Measurements from ENCODE around the gene NFIA. TPM values are rescaled to one million over a fixed set of nuclear protein-coding genes. Genes with fewer than 3 reads are reported as not detected.

The NFIA gene
- total and polyA plus RNA-seq, 2 donors (not counting 1 experiment from before 2014, with no cell fraction given) = 5.4 to 11.0 TPM

GRCh38 chr1:61169045-61169444, 86.7 kb downstream of the NFIA start:
- Histone ChIP-seq H3K9me3 (ENCODE audit: control insufficient read depth, insufficient read depth, low read depth, low read length) (no peaks in the 10 kb centered on the region), H2AFZ (ENCODE audit: low read length) (no peak overlapping the region), H3K27me3 (ENCODE audit: control insufficient read depth, insufficient read depth, low read length) (no peaks in the 10 kb centered on the region), H3K27ac (ENCODE audit: insufficient read depth, low read length) (no peak overlapping the region), H3K4me1 (ENCODE audit: control insufficient read depth, extremely low read depth, insufficient read depth, low read length) (no peaks in the 10 kb centered on the region), H3K79me2 (ENCODE audit: control insufficient read depth, insufficient read depth, low read length) (no peaks in the 10 kb centered on the region), H3K4me3 (replicated peaks in 1 of 4; ENCODE audit: control extremely low read depth in 1 of 4, insufficient read depth in 1 of 4, low read depth in 3 of 4, low read length in 4 of 4) (no peak overlapping the region), H3K4me2 (ENCODE audit: extremely low read depth, insufficient read depth, low read length) (no peak overlapping the region), H3K36me3 (ENCODE audit: control insufficient read depth, insufficient read depth, low read length) (no peaks in the 10 kb centered on the region), H4K20me1 (ENCODE audit: control insufficient read depth, extremely low read depth, insufficient read depth, low read length) (no peaks in the 10 kb centered on the region), H3K9ac (ENCODE audit: insufficient read depth, low read length) (no peak overlapping the region)
- TF ChIP-seq CTCF (conservative IDR thresholded peaks at IDR 0.05 in 1 of 2, IDR thresholded peaks at IDR 0.05 in 1 of 2; ENCODE audit: low read depth in 1 of 2, low read length in 2 of 2) = no peak
- no peak for TF ChIP-seq EZH2 (IDR thresholded peaks at IDR 0.05; ENCODE audit: low read length, missing control alignments)
- no peak for DNase-seq (ENCODE audit: low read depth in 2 of 2)

GRCh38 chr1:61169634-61170033, 87.3 kb downstream of the NFIA start:
- no peaks in the 10 kb centered on the region for H3K4me1 ChIP-seq (ENCODE audit: control insufficient read depth, extremely low read depth, insufficient read depth, low read length)
- no peak overlapping the region for H3K27ac ChIP-seq (ENCODE audit: insufficient read depth, low read length)
- no peak overlapping the region for H2AFZ ChIP-seq (ENCODE audit: low read length)
- no peaks in the 10 kb centered on the region for H3K79me2 ChIP-seq (ENCODE audit: control insufficient read depth, insufficient read depth, low read length)
- no peaks in the 10 kb centered on the region for H3K27me3 ChIP-seq (ENCODE audit: control insufficient read depth, insufficient read depth, low read length)
- no peaks in the 10 kb centered on the region for H3K36me3 ChIP-seq (ENCODE audit: control insufficient read depth, insufficient read depth, low read length)
- H3K9ac ChIP-seq (ENCODE audit: insufficient read depth, low read length) = no peak overlapping the region
- H3K4me3 ChIP-seq (replicated peaks in 1 of 4; ENCODE audit: control extremely low read depth in 1 of 4, insufficient read depth in 1 of 4, low read depth in 3 of 4, low read length in 4 of 4) = no peak overlapping the region
- no peak for DNase-seq (ENCODE audit: low read depth in 2 of 2)
- TF ChIP-seq EZH2 (IDR thresholded peaks at IDR 0.05; ENCODE audit: low read length, missing control alignments) (no peak), CTCF (conservative IDR thresholded peaks at IDR 0.05 in 1 of 2, IDR thresholded peaks at IDR 0.05 in 1 of 2; ENCODE audit: low read depth in 1 of 2, low read length in 2 of 2) (no peak)
- no peaks in the 10 kb centered on the region for H4K20me1 ChIP-seq (ENCODE audit: control insufficient read depth, extremely low read depth, insufficient read depth, low read length)
- H3K9me3 ChIP-seq (ENCODE audit: control insufficient read depth, insufficient read depth, low read depth, low read length) = no peaks in the 10 kb centered on the region
- no peak overlapping the region for H3K4me2 ChIP-seq (ENCODE audit: extremely low read depth, insufficient read depth, low read length)

- Histone ChIP-seq H3K9ac (ENCODE audit: insufficient read depth, low read length) (no peak overlapping the region), H3K27ac (ENCODE audit: insufficient read depth, low read length) (no peak overlapping the region), H3K9me3 (ENCODE audit: control insufficient read depth, insufficient read depth, low read depth, low read length) (no peaks in the 10 kb centered on the region), H3K27me3 (ENCODE audit: control insufficient read depth, insufficient read depth, low read length) (no peaks in the 10 kb centered on the region), H3K4me2 (ENCODE audit: extremely low read depth, insufficient read depth, low read length) (no peak overlapping the region), H3K4me1 (ENCODE audit: control insufficient read depth, extremely low read depth, insufficient read depth, low read length) (no peaks in the 10 kb centered on the region), H3K36me3 (ENCODE audit: control insufficient read depth, insufficient read depth, low read length) (no peaks in the 10 kb centered on the region), H3K79me2 (ENCODE audit: control insufficient read depth, insufficient read depth, low read length) (no peaks in the 10 kb centered on the region), H3K4me3 (replicated peaks in 1 of 4; ENCODE audit: control extremely low read depth in 1 of 4, insufficient read depth in 1 of 4, low read depth in 3 of 4, low read length in 4 of 4) (no peak overlapping the region), H2AFZ (ENCODE audit: low read length) (no peak overlapping the region), H4K20me1 (ENCODE audit: control insufficient read depth, extremely low read depth, insufficient read depth, low read length) (no peaks in the 10 kb centered on the region)
- DNase-seq (ENCODE audit: low read depth in 2 of 2) = peak; percentile 29 to 31
- TF ChIP-seq EZH2 (IDR thresholded peaks at IDR 0.05; ENCODE audit: low read length, missing control alignments) (no peak), CTCF (conservative IDR thresholded peaks at IDR 0.05 in 1 of 2, IDR thresholded peaks at IDR 0.05 in 1 of 2; ENCODE audit: low read depth in 1 of 2, low read length in 2 of 2) (no peak)
Observed at GRCh38 chr1:61170328-61171238, 88.2 kb downstream of the NFIA start.

Data from fibroblast of lung (primary cell).